AG08395 (cell line): ENCODE results near the gene TLCD3B.
"Not testable (repeated sequence)": the region's sequence is repeated elsewhere in the genome, so short reads cannot be mapped to it uniquely, and the experiment has no call there.

ENCODE experiments used
- DNase-seq: peaks from one replicate; pipeline ENCODE4 v3.0.0; 2012; ENCODE audit warnings: mixed read lengths, low spot score

The TLCD3B gene

GRCh38 chr16:30025574-30025973, 5.5 kb downstream of the TLCD3B start:
- DNase-seq, result no peak

- no peak for DNase-seq
Observed at GRCh38 chr16:30025156-30025555, 5.9 kb downstream of the TLCD3B start.

- no peak for DNase-seq
Observed at GRCh38 chr16:30024451-30024850, 6.6 kb downstream of the TLCD3B start.

- no peak for DNase-seq
Observed at GRCh38 chr16:30023586-30023985, 7.5 kb downstream of the TLCD3B start.

- no peak for DNase-seq
Observed at GRCh38 chr16:30022887-30023286, 8.2 kb downstream of the TLCD3B start, which contains the start of gene C16orf92. Gene C16orf92 (plus strand): TSS chr16:30023198. CDS start chr16:30023341, 143 bp downstream.

- no peak for DNase-seq
Observed at GRCh38 chr16:30018731-30019158, 12.3 kb downstream of the TLCD3B start.

GRCh38 chr16:30017937-30018336, 13.1 kb downstream of the TLCD3B start:
- DNase-seq, result not testable (repeated sequence)

- no peak for DNase-seq
Observed at GRCh38 chr16:30017277-30017656, 13.8 kb downstream of the TLCD3B start.

GRCh38 chr16:30016555-30017276, 14.4 kb downstream of the TLCD3B start:
- DNase-seq, result no peak

- DNase-seq, result not testable (repeated sequence)
Observed at GRCh38 chr16:30015450-30015849, 15.6 kb downstream of the TLCD3B start.

GRCh38 chr16:30012598-30012997, 18.5 kb downstream of the TLCD3B start:
- not testable (repeated sequence) for DNase-seq

GRCh38 chr16:30011714-30012504, 19.2 kb downstream of the TLCD3B start:
- DNase-seq, result no peak

- no peak for DNase-seq
Observed at GRCh38 chr16:30010844-30011713, 20.0 kb downstream of the TLCD3B start, which contains the start of gene DOC2A. Gene DOC2A (minus strand): TSS chr16:30011027. CDS start chr16:30010222, 805 bp downstream.

- no peak for DNase-seq
Observed at GRCh38 chr16:30009990-30010843, 20.9 kb downstream of the TLCD3B start.

- no peak for DNase-seq
Observed at GRCh38 chr16:30009085-30009862, 21.8 kb downstream of the TLCD3B start.

GRCh38 chr16:30007378-30007895, 23.6 kb downstream of the TLCD3B start:
- no peak for DNase-seq

GRCh38 chr16:30006659-30007377, 24.3 kb downstream of the TLCD3B start:
- DNase-seq, result no peak

GRCh38 chr16:30006095-30006473, 25.0 kb downstream of the TLCD3B start:
- DNase-seq, result no peak

GRCh38 chr16:30005341-30006094, 25.6 kb downstream of the TLCD3B start:
- DNase-seq, result peak; percentile 79
